ENCODE data around the gene TPX2. TPM values are rescaled to one million over a fixed set of nuclear protein-coding genes. Genes with fewer than 3 reads are reported as not detected.
A peak's percentile ranks its signal among the peaks of the same experiment; 100 is the strongest.

TPX2 gene
- total and polyA plus RNA-seq, 7 experiments from 2014 or later: 0.09 to 84.3 (median 0.30) TPM; not detected in 1

DNA sequence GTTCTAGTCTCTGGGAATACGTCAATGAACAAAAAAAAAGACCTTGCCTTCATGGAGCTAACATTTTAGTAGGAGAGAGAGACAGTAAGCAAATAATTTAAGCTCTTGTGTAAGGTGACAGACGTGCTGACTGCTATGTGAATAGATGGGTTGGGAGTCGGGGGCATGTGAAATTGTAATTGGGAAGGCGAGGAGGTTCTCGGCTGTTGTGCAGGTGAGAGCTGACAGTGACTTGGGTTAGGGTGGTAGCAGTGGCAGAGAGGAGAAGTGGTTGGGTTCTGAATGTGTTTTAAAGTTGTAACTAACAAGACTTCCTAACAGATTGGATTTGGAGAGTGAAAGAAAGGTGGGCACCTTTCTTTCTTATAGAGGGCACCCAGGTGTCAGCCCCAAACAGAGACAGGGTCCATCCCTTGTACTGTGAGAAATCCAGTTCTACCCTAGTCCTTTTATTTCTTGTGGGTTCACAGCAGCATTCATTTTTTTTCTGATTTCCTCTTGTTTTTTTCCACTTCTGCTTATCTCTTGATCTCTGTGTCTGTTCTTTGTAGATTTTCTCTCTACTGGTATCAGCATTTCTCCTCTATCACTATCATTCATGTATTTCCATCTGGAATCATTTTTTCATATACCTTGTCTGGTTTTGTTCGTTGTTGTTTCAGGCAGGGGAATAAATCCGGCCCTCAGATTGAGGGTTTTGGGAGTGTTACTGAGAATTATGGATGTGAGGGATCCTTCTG is 64.6 kb downstream of the TPX2 start:
- CTCF ChIA-PET: interaction anchor here (0.6 kb wide), 1 partner anchor 1497 kb away, joined by 4 read pairs; no protein-coding TSS in a partner anchor
- no peaks in the 10 kb centered on the region for H3K36me3 ChIP-seq (ENCODE audit: control insufficient read depth in 2 of 3, insufficient read depth in 3 of 3, low read length in 3 of 3)
- peak overlapping the region in 5 of 10 donors; percentile 6 to 14 (median 8) for H3K4me3 Mint-ChIP-seq

DNA sequence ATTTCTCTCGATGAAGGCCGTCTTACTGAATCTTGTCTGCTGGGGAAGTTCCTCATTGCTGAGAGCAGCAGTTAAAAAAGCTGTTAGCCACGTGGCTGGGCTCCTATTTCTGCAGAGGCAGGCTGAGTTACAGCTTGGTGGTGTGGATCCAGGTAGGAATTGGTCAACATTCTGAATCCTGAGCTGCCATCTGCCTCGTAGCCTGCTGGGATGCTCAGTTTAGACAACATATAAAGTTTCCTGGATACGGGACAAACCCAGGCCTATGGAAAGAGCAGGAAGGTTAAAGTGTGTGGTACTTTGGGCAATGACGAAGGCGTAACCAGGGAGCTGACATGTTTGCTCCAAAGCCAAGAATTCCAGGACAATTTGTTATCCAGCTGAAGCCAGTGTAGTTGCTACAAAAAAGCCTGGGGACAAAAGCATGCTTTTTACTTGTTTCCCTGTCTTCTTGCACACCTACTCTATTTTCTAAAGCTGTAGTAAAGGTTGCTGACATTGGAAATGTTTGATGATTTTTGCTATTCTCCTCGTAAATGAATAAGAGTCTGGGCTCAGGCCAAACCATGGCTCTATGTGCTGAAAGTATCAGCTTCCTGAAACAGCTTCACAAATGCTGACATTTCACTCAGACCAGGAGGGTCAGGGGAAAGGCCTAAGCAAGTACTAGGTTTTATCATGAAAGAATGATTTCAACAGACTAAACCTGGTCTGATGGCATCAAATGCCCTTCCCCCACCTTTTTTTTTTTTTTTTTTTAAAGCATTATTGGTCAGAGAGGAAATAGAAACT is 67.7 kb downstream of the TPX2 start:
- H3K4me3 ChIP-seq (ENCODE audit: low read length): no peak overlapping the region
- no peak overlapping the region for H3K4me3 Mint-ChIP-seq
- H3K4me1 Mint-ChIP-seq: peaks cover 15 to 20% (median 15%) of the 10 kb centered on the region in 7 donors
- H3K27ac Mint-ChIP-seq: no peak overlapping the region
- H3K27me3 ChIP-seq (ENCODE audit: control insufficient read depth in 2 of 2, insufficient read depth in 2 of 2, low read length in 2 of 2): no peaks in the 10 kb centered on the region
- no peaks in the 10 kb centered on the region for H3K27me3 Mint-ChIP-seq
- H3K27ac ChIP-seq (ENCODE audit: low read depth, low read length): no peak overlapping the region
- no peaks in the 10 kb centered on the region for H3K9me3 Mint-ChIP-seq
- H3K36me3 Mint-ChIP-seq: peaks cover 0 to 14% (median 0%) of the 10 kb centered on the region in 5 donors
- ChIA-PET CTCF (no interaction called here), POLR2A (no interaction called here)
- no peaks in the 10 kb centered on the region for H3K36me3 ChIP-seq (ENCODE audit: control insufficient read depth in 2 of 3, insufficient read depth in 3 of 3, low read length in 3 of 3)
- H3K4me1 ChIP-seq (ENCODE audit: control insufficient read depth in 2 of 2, insufficient read depth in 2 of 2, low read length in 2 of 2): peaks cover 0 to 11% of the 10 kb centered on the region in 2 donors
- H3K9me3 ChIP-seq (ENCODE audit: control insufficient read depth in 2 of 3, low read length in 3 of 3): no peaks in the 10 kb centered on the region
- DNase-seq (no peak), ATAC-seq (no peak)
- intact Hi-C loops (cut with micrococcal nuclease): no loop called here

More for the DNA sequence above, 64.6 kb downstream of the TPX2 start:
- Mint-ChIP-seq H3K9me3 (no peaks in the 10 kb centered on the region), H3K27me3 (no peaks in the 10 kb centered on the region), H3K36me3 (peaks cover 0 to 17% (median 0%) of the 10 kb centered on the region in 5 donors), H3K4me1 (peaks cover 15 to 20% (median 15%) of the 10 kb centered on the region in 7 donors), H3K27ac (peak overlapping the region in 7 of 9 donors; percentile 2 to 83 (median 19))
- ATAC-seq (no peak), DNase-seq (peak in 4 of 9 donors; percentile 10 to 27 (median 24))
- Histone ChIP-seq H3K27ac (ENCODE audit: low read depth, low read length) (no peak overlapping the region), H3K27me3 (ENCODE audit: control insufficient read depth in 2 of 2, insufficient read depth in 2 of 2, low read length in 2 of 2) (no peaks in the 10 kb centered on the region), H3K4me1 (ENCODE audit: control insufficient read depth in 2 of 2, insufficient read depth in 2 of 2, low read length in 2 of 2) (peaks cover 0 to 11% of the 10 kb centered on the region in 2 donors), H3K9me3 (ENCODE audit: control insufficient read depth in 2 of 3, low read length in 3 of 3) (no peaks in the 10 kb centered on the region), H3K4me3 (ENCODE audit: low read length) (no peak overlapping the region)
- intact Hi-C loops (cut with micrococcal nuclease): no loop called here
- POLR2A ChIA-PET: no interaction called here

DNA sequence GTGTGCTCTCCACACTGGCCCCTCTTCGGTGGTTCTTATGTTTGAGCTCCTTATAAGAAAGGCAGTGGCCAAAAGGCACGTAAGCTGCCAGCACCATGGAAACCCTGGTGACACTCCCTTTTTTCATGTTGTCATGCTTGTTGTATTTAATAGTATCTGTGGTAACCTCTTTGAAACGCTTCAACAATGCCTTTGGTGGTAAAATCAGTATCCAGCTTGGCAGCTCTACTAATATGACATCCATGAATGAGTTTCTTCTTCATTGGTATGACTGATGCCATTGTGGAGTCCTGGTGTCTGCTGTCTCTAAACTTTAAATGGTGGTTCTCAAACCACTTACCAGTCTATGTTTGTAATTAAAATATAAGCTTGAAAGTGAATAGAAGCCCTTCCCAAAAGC is 69.4 kb downstream of the TPX2 start:
- intact Hi-C loops (cut with micrococcal nuclease): no loop called here
- CTCF ChIA-PET: interaction anchor here (0.8 kb wide), 1 partner anchor 38 kb away, joined by 3 read pairs; no protein-coding TSS in a partner anchor
- H3K4me3 Mint-ChIP-seq: no peak overlapping the region

DNA sequence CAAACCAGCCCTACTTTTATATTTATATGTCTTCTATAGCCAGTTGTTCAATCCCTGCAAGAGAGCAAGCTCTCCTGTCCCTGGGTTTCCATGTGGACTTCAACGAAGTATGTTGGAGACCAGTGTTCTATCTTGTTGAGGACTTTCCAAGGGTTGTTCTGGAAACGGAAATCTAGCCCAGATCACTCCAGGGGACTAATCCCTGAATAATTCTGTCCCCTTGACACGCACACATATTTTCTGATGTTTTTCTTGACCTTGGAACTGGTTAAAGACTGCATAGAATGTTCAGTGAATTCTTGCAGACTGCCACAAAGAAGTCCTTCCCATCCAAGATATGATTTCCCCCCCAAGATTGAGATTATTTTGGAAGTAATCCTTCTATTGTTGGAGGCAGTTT is 70.6 kb downstream of the TPX2 start:
- ATAC-seq: no peak
- no peak for DNase-seq
- H3K4me3 Mint-ChIP-seq: no peak overlapping the region
- H3K9me3 Mint-ChIP-seq: no peaks in the 10 kb centered on the region
- Histone ChIP-seq H3K36me3 (ENCODE audit: control insufficient read depth in 2 of 3, insufficient read depth in 3 of 3, low read length in 3 of 3) (no peaks in the 10 kb centered on the region), H3K27me3 (ENCODE audit: control insufficient read depth in 2 of 2, insufficient read depth in 2 of 2, low read length in 2 of 2) (no peaks in the 10 kb centered on the region), H3K4me3 (ENCODE audit: low read length) (no peak overlapping the region), H3K27ac (ENCODE audit: low read depth, low read length) (no peak overlapping the region), H3K9me3 (ENCODE audit: control insufficient read depth in 2 of 3, low read length in 3 of 3) (no peaks in the 10 kb centered on the region), H3K4me1 (ENCODE audit: control insufficient read depth in 2 of 2, insufficient read depth in 2 of 2, low read length in 2 of 2) (no peaks in the 10 kb centered on the region)
- H3K36me3 Mint-ChIP-seq: peaks cover 0 to 8% (median 0%) of the 10 kb centered on the region in 5 donors
- H3K27ac Mint-ChIP-seq: no peak overlapping the region
- intact Hi-C loops (cut with micrococcal nuclease): no loop called here
- no peaks in the 10 kb centered on the region for H3K27me3 Mint-ChIP-seq
- ChIA-PET POLR2A (no interaction called here), CTCF (no interaction called here)
- H3K4me1 Mint-ChIP-seq: peaks cover 0 to 7% (median 0%) of the 10 kb centered on the region in 7 donors

More for the DNA sequence above, 69.4 kb downstream of the TPX2 start:
- peaks cover 0 to 11% (median 0%) of the 10 kb centered on the region in 5 donors for H3K36me3 Mint-ChIP-seq
- Histone ChIP-seq H3K27me3 (ENCODE audit: control insufficient read depth in 2 of 2, insufficient read depth in 2 of 2, low read length in 2 of 2) (no peaks in the 10 kb centered on the region), H3K36me3 (ENCODE audit: control insufficient read depth in 2 of 3, insufficient read depth in 3 of 3, low read length in 3 of 3) (no peaks in the 10 kb centered on the region), H3K27ac (ENCODE audit: low read depth, low read length) (no peak overlapping the region), H3K4me3 (ENCODE audit: low read length) (no peak overlapping the region), H3K9me3 (ENCODE audit: control insufficient read depth in 2 of 3, low read length in 3 of 3) (no peaks in the 10 kb centered on the region), H3K4me1 (ENCODE audit: control insufficient read depth in 2 of 2, insufficient read depth in 2 of 2, low read length in 2 of 2) (peaks cover 0 to 11% of the 10 kb centered on the region in 2 donors)
- POLR2A ChIA-PET: no interaction called here
- no peaks in the 10 kb centered on the region for H3K27me3 Mint-ChIP-seq
- no peak overlapping the region for H3K27ac Mint-ChIP-seq
- no peaks in the 10 kb centered on the region for H3K9me3 Mint-ChIP-seq
- DNase-seq (no peak), ATAC-seq (no peak)
- peaks cover 11 to 15% (median 12%) of the 10 kb centered on the region in 7 donors for H3K4me1 Mint-ChIP-seq

DNA sequence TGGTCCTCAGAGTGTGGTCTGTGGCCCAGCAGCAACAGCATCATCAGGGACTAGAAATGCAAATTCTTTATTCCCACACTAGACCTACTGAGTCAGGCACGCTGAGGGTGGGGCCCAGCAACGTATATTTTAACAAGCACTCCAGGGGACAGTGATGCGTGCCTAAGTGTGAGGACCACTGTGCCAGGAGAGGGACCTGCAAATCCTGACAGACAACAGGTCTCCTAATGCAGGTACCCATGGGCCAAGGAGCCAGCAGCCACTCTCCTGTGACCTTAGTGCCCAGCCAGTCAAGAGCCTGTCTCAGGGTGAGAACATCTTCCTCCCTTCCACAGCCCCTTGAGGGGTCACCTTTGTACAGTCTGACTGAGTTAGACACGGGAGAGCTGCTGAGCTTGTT is 72.1 kb downstream of the TPX2 start:
- H3K27ac Mint-ChIP-seq: no peak overlapping the region
- POLR2A ChIA-PET: no interaction called here
- H3K4me3 ChIP-seq (ENCODE audit: low read length): no peak overlapping the region
- ATAC-seq (no peak), DNase-seq (no peak)
- CTCF ChIA-PET: no interaction called here
- intact Hi-C loops (cut with micrococcal nuclease): no loop called here
- no peaks in the 10 kb centered on the region for H3K27me3 Mint-ChIP-seq
- H3K27me3 ChIP-seq (ENCODE audit: control insufficient read depth in 2 of 2, insufficient read depth in 2 of 2, low read length in 2 of 2): no peaks in the 10 kb centered on the region
- H3K36me3 Mint-ChIP-seq: peaks cover 0 to 2% (median 0%) of the 10 kb centered on the region in 5 donors
- no peak overlapping the region for H3K4me3 Mint-ChIP-seq
- H3K27ac ChIP-seq (ENCODE audit: low read depth, low read length): no peak overlapping the region
- H3K36me3 ChIP-seq (ENCODE audit: control insufficient read depth in 2 of 3, insufficient read depth in 3 of 3, low read length in 3 of 3): no peaks in the 10 kb centered on the region
- H3K9me3 ChIP-seq (ENCODE audit: control insufficient read depth in 2 of 3, low read length in 3 of 3): no peaks in the 10 kb centered on the region
- no peaks in the 10 kb centered on the region for H3K9me3 Mint-ChIP-seq
- no peaks in the 10 kb centered on the region for H3K4me1 ChIP-seq (ENCODE audit: control insufficient read depth in 2 of 2, insufficient read depth in 2 of 2, low read length in 2 of 2)
- peaks cover 0 to 5% (median 0%) of the 10 kb centered on the region in 7 donors for H3K4me1 Mint-ChIP-seq

DNA sequence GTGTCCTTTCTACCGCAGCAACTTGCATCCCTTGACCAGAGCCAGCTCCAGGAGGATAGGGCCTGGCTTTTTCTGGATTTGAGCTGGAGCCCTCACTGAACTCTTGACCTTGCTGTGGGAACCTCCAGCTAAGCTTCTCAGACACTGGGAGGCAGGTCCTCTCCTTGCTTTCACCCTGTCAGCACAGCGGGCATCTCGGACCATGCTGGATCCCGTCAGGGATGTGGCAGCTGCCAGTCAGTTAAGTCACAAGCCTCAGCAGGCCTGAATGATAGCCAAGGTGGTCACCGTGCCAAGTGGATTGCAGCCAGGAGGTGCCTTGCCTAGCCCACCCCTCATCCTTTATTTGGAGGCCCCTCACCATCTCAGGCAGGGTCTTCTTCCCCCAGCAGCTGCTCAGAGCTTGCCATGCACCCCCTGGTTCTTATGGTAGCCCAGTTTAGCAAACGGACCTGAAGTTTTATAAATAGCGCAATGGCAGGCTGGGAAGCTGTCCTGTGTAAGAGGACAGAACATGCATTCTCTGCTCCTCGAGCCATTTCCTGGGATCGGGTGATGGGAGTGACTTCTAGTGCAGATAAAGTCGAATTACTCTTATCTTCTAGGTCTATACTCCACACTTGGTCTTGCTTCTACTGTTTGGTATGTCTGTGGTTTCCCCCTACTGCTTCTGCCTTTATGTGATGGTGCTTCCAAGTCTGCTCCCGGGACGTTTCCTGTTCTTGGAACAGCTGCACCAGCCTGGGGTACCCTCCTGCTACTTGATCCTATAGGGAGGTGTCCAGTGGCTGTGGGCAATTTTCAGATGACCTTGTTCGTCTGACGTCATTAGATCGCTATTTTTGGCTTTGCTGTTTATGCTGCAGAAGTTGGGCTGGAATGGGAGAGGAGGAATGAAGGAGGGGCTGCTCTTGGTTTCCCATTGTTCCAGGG is 73.0 kb downstream of the TPX2 start:
- peaks cover 0 to 2% (median 0%) of the 10 kb centered on the region in 5 donors for H3K36me3 Mint-ChIP-seq
- DNase-seq (no peak), ATAC-seq (no peak)
- intact Hi-C loops (cut with micrococcal nuclease): no loop called here
- no peaks in the 10 kb centered on the region for H3K27me3 Mint-ChIP-seq
- no peak overlapping the region for H3K27ac ChIP-seq (ENCODE audit: low read depth, low read length)
- H3K36me3 ChIP-seq (ENCODE audit: control insufficient read depth in 2 of 3, insufficient read depth in 3 of 3, low read length in 3 of 3): no peaks in the 10 kb centered on the region
- H3K4me3 ChIP-seq (ENCODE audit: low read length): no peak overlapping the region
- ChIA-PET POLR2A (no interaction called here), CTCF (no interaction called here)
- H3K27me3 ChIP-seq (ENCODE audit: control insufficient read depth in 2 of 2, insufficient read depth in 2 of 2, low read length in 2 of 2): no peaks in the 10 kb centered on the region
- H3K9me3 ChIP-seq (ENCODE audit: control insufficient read depth in 2 of 3, low read length in 3 of 3): no peaks in the 10 kb centered on the region
- H3K4me3 Mint-ChIP-seq: no peak overlapping the region
- no peaks in the 10 kb centered on the region for H3K9me3 Mint-ChIP-seq
- H3K4me1 ChIP-seq (ENCODE audit: control insufficient read depth in 2 of 2, insufficient read depth in 2 of 2, low read length in 2 of 2): no peaks in the 10 kb centered on the region
- H3K27ac Mint-ChIP-seq: no peak overlapping the region
- H3K4me1 Mint-ChIP-seq: no peaks in the 10 kb centered on the region
